Pons (tissue), 1 donor: ENCODE data around the gene ALDH1L1.
"Not testable (repeated sequence)": the region's sequence is repeated elsewhere in the genome, so short reads cannot be mapped to it uniquely, and the experiment has no call there.

Experiments
- DNase-seq: peaks from one replicate; pipeline ENCODE4 v3.0.0-alpha.2; 2016; ENCODE audit warnings: low spot score

The ALDH1L1 gene

GRCh38 chr3:126106336-126107202 is 73.8 kb downstream of the ALDH1L1 start:
- DNase-seq = no peak

GRCh38 chr3:126105691-126106187 is 74.6 kb downstream of the ALDH1L1 start:
- no peak for DNase-seq

GRCh38 chr3:126104742-126105605 is 75.4 kb downstream of the ALDH1L1 start:
- no peak for DNase-seq

DNA sequence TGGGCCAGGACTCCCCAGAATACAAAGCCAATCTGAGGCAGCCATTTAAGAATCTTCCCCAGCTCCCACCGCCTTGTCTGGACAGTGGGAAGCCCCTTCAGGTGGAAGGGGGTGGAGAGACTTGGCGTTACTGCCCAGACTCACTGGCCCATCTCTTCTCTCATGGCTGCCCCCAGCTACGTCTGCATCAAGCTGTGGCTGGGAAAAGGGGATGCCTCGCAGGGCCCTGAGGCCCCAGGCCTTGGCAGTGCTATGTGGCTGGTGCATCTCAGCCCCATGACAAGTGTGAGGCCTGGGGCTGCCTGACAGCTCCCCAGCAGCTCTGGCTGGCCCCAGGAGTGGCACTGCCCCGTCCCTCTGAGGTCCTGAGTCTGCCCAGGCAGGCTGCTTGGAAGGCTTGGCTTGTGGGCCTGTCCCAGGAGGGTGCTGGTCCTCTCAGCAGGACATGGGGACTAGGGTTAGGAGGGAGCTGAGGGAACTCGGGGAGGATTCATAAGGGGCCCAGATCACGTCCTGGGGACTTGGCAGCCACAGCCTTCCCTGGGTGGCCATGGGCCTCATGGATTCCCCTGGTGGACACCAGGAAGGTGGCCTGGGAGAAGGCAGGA is 76.3 kb downstream of the ALDH1L1 start:
- no peak for DNase-seq

- no peak for DNase-seq
These were observed 77.0 kb downstream of the ALDH1L1 start for GRCh38 chr3:126103121-126104027.

GRCh38 chr3:126102530-126102951 is 77.8 kb downstream of the ALDH1L1 start:
- DNase-seq = no peak

DNA sequence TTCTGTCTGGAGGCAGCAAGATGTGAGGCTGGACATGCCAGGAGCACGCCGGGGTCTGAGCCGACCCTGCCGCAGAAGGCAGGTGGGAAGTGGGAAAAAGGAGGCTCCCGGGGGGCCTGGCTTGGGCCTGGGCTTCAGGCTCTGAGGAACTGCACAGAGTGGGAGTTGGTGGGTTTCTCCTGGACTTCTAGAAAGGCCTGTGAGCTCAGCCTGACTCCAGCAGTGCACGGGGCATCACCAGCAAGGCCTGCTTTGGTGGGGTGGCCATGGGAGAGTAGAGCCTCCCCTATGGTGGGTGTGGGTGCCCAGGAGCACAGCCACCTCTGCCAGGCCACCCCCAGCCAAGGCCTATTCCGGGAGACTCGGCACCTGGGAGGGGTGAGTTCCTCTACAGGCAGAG is 78.4 kb downstream of the ALDH1L1 start:
- no peak for DNase-seq

GRCh38 chr3:126101521-126101982 is 78.8 kb downstream of the ALDH1L1 start:
- DNase-seq = no peak

DNA sequence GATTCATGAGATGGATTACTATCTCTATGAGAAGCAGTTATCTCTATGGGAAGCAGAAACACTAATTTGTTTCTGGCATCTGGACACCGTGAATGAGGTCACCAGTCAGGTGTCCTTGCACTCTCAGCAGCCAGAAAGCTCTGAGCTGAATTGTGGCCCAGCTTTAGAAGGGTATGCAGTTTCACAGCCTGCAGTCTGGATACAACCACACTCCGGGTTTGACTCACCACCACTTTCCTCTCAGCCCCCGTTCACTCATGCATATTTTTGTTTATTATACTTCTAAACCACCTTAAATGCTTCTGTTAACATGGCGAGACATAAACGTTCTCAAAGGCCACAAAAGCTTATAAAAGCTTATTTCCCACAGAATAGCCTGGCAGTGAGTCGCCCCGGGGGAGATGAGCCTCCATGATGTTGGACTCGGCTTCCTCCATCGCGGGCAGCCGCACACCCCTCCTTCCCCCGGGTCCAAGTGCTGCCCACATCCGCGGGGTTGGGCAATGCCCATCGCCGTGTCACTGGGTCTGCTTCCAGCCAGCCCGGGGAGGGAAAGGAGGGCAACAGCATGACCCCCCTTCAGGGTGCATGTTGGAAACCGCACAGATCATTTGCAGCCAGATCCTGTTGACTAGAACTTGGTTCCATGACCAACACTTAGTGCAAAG is 79.6 kb downstream of the ALDH1L1 start:
- peak; percentile 15 for DNase-seq

GRCh38 chr3:126100269-126100633 is 80.1 kb downstream of the ALDH1L1 start:
- no peak for DNase-seq

GRCh38 chr3:126098391-126098858 is 82.0 kb downstream of the ALDH1L1 start:
- DNase-seq = no peak

- no peak for DNase-seq
These were observed 82.6 kb downstream of the ALDH1L1 start for GRCh38 chr3:126097801-126098200.

DNA sequence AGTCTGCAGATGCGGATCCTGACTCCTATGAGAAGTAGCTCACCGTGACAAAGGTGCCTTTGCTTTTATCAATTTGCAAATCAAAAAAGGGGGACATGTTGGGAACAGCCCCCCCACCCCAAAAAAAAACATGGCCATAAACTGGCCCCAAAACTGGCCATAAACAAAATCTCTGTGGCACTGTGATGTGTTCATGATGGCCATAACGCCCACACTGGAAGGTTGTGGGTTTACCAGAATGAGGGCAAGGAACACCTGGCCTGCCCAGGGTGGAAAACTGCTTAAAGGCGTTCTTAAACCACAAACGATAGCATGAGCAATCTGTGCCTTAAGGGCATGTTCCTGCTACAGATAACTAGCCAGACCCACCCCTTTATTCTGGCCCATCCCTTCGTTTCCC is 84.1 kb downstream of the ALDH1L1 start:
- DNase-seq = not testable (repeated sequence)

- DNase-seq = not testable (repeated sequence)
These were observed 88.3 kb downstream of the ALDH1L1 start for GRCh38 chr3:126092128-126092527.

GRCh38 chr3:126087552-126088175 is 92.7 kb downstream of the ALDH1L1 start:
- no peak for DNase-seq

- DNase-seq = no peak
These were observed 94.5 kb downstream of the ALDH1L1 start for GRCh38 chr3:126085841-126086240.

DNA sequence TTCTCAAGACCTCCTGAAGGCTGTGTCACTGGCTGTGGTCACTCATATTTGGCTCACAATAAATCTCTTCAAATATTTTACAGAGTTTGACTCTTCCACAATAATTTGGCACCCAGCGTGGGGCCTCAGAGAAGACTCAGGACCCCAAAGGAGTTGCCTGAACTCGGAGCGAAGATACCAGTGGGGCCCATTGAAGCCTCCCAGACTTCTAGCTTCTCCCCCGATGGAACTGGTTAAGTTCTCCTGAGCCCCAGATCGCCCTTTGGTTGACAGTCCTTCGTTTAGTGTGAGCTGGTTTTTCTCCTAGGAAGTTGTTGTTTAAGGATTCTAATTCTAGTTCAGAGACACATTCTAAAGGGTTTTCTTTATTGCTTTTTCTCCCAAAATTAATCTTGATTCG is 95.1 kb downstream of the ALDH1L1 start:
- DNase-seq = no peak

DNA sequence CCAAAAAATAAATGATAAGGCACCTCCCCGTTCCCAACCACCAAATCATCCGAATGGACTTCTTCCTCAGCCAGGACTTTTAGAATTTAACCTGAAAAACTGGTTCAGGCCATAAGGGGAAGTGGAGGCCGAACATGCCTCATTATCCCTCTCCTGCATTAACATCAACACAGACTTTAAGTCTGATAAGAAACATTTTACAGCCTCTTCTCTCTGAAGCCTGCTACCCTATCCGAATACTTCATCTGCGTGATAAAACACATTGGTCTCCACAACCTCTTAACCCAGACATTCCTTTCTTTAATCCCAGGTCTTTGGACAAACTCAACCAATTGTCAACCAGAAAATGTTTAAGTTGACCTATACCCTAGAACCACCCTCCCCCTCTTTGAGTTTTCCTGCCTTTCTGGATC is 95.6 kb downstream of the ALDH1L1 start:
- DNase-seq = no peak

- peak; percentile 74 for DNase-seq
These were observed 96.2 kb downstream of the ALDH1L1 start, which contains the start of gene SLC41A3 for GRCh38 chr3:126083913-126084767. Gene SLC41A3, minus strand, starts transcription at chr3:126084124. Its CDS starts 15,905 bp downstream, at chr3:126068219.
